Osteoblast (primary cell): ENCODE measurements around the gene ELOA2. TPM values are rescaled to one million over a fixed set of nuclear protein-coding genes. Genes with fewer than 3 reads are reported as not detected.

ENCODE experiments used
- DNase-seq: peaks from one replicate; pipeline ENCODE4 v3.0.0; 2011; ENCODE audit warnings: low spot score, mixed read lengths; ENCODE audit not compliant: insufficient read length; ENCODE audit errors: missing footprints
- H2AFZ ChIP-seq: 2 replicates; pipeline ENCODE4 v1.6.0; 2011; ENCODE audit warnings: mild to moderate bottlenecking, low read length
- H3K27ac ChIP-seq: 2 replicates; pipeline ENCODE4 v1.5.1; 2011; ENCODE audit warnings: mild to moderate bottlenecking, low read depth, low read length, moderate library complexity
- H3K27me3 ChIP-seq: 2 replicates; pipeline ENCODE4 v1.6.0; 2012; ENCODE audit warnings: mild to moderate bottlenecking, control low read depth, inconsistent platforms, low read length, moderate library complexity; ENCODE audit not compliant: insufficient read depth
- H3K36me3 ChIP-seq: 2 replicates; pipeline ENCODE4 v1.5.1; 2011; ENCODE audit warnings: mild to moderate bottlenecking, low read length, control low read depth, moderate library complexity; ENCODE audit not compliant: insufficient read depth
- H3K4me1 ChIP-seq: 2 replicates; pipeline ENCODE4 v1.5.1; 2011; ENCODE audit warnings: mild to moderate bottlenecking, low read length, control low read depth, moderate library complexity; ENCODE audit not compliant: insufficient read depth
- H3K4me2 ChIP-seq: 2 replicates; pipeline ENCODE4 v1.6.0; 2011; ENCODE audit warnings: mild to moderate bottlenecking, low read length; ENCODE audit not compliant: insufficient read depth
- H3K4me3 ChIP-seq: fragments of 200-600 bp; sonication (generic); 3 replicates; pipeline ENCODE4 v1.5.1; 2012; ENCODE audit warnings: mild to moderate bottlenecking, low read length, inconsistent platforms; ENCODE audit not compliant: insufficient read depth
- H3K79me2 ChIP-seq: 2 replicates; pipeline ENCODE4 v1.6.0; 2012; ENCODE audit warnings: mild to moderate bottlenecking, low read length, control low read depth, inconsistent platforms; ENCODE audit not compliant: insufficient read depth
- H3K9me3 ChIP-seq: 2 replicates; pipeline ENCODE4 v1.5.1; 2011; ENCODE audit warnings: low read depth, low read length, control low read depth
- H4K20me1 ChIP-seq: 2 replicates; pipeline ENCODE4 v1.6.0; 2012; ENCODE audit warnings: mild to moderate bottlenecking, low read length, control low read depth; ENCODE audit not compliant: insufficient read depth
- CTCF ChIP-seq: IDR thresholded peaks from 2 replicates; pipeline ENCODE4 v1.5.1; 2011; ENCODE audit warnings: mild to moderate bottlenecking, low read depth, low read length, moderate library complexity; ENCODE audit errors: extremely low read depth
- total RNA-seq: library from RNA; depleted of rRNA; stranded (reverse); fragments of >200 nt; gene quantifications from 2 replicates; pipeline ENCODE4 v1.2.3, GENCODE V29; 2012

Gene ELOA2
- total RNA-seq, 1 donor, result not detected

GRCh38 chr18:47075098-47075883 lies 39.9 kb upstream of the ELOA2 start:
- no peak overlapping the region for H3K4me3 ChIP-seq
- H4K20me1 ChIP-seq, result no peaks in the 10 kb centered on the region
- H3K4me2 ChIP-seq, result peak overlapping the region; percentile 42
- peak overlapping the region; percentile 39 for H2AFZ ChIP-seq
- no peaks in the 10 kb centered on the region for H3K4me1 ChIP-seq
- TF ChIP-seq CTCF, result no peak
- H3K36me3 ChIP-seq, result no peaks in the 10 kb centered on the region
- DNase-seq, result no peak
- H3K27ac ChIP-seq, result no peak overlapping the region
- H3K27me3 ChIP-seq, result no peaks in the 10 kb centered on the region
- H3K79me2 ChIP-seq, result no peaks in the 10 kb centered on the region
- no peaks in the 10 kb centered on the region for H3K9me3 ChIP-seq

GRCh38 chr18:47067648-47068047 lies 32.2 kb upstream of the ELOA2 start:
- Histone ChIP-seq H3K4me1 (no peaks in the 10 kb centered on the region), H3K27ac (no peak overlapping the region), H3K9me3 (no peaks in the 10 kb centered on the region), H3K4me3 (no peak overlapping the region), H4K20me1 (no peaks in the 10 kb centered on the region), H3K36me3 (no peaks in the 10 kb centered on the region), H3K27me3 (no peaks in the 10 kb centered on the region), H3K4me2 (no peak overlapping the region), H2AFZ (no peak overlapping the region), H3K79me2 (no peaks in the 10 kb centered on the region)
- no peak for TF ChIP-seq CTCF
- no peak for DNase-seq

DNA sequence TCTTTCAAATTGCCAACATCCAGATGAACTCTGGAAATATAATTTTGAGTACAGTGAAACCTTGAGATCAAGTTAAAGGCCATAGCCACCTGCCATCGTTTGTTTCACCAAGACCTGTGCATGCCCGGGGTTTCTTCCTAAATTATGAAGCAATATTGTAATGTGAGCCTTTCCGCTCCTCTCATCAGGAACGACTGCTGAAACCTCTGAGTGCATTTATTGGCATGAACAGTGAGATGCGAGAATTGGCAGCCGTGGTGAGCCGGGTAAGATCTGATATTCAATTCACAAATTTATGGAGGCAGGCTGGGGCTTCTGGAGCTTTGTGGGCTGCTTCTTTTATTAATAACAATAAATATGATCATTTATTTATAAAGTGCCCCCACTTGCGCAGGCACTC lies 27.7 kb upstream of the ELOA2 start:
- Histone ChIP-seq H3K9me3 (no peaks in the 10 kb centered on the region), H3K36me3 (no peaks in the 10 kb centered on the region), H3K4me1 (no peaks in the 10 kb centered on the region), H3K27ac (no peak overlapping the region), H3K4me3 (no peak overlapping the region), H3K79me2 (no peaks in the 10 kb centered on the region), H4K20me1 (no peaks in the 10 kb centered on the region), H3K27me3 (no peaks in the 10 kb centered on the region), H3K4me2 (no peak overlapping the region), H2AFZ (no peak overlapping the region)
- DNase-seq, result no peak
- TF ChIP-seq CTCF, result no peak

DNA sequence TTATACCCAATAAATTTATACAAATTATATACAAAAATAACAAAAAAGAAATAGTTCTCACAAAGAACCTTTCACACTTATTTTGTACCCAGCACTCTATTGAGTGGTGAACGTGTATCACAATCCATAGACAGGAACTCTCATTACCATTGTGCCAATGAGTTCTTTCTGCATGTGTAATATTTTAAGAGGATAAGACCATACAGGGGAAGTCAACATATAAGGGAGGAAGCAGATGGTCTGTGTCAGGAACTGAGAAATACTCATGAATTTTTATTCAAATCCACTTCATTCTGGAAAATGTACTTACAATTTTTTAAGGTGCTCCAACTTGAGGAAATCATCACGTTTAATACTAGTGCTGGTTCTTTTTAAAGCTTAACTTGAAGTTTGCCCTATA lies 27.1 kb upstream of the ELOA2 start:
- TF ChIP-seq CTCF, result no peak
- no peaks in the 10 kb centered on the region for H3K9me3 ChIP-seq
- no peaks in the 10 kb centered on the region for H3K79me2 ChIP-seq
- no peaks in the 10 kb centered on the region for H3K4me1 ChIP-seq
- no peak overlapping the region for H3K4me2 ChIP-seq
- no peaks in the 10 kb centered on the region for H3K36me3 ChIP-seq
- no peaks in the 10 kb centered on the region for H4K20me1 ChIP-seq
- no peaks in the 10 kb centered on the region for H3K27me3 ChIP-seq
- H2AFZ ChIP-seq, result no peak overlapping the region
- H3K4me3 ChIP-seq, result no peak overlapping the region
- no peak overlapping the region for H3K27ac ChIP-seq
- no peak for DNase-seq
